Measurements from ENCODE around the gene PLCB2.

The PLCB2 gene

GRCh38 chr15:40307421-40308211 is at the start of gene PLCB2:
PLCB2 (minus strand) TSS chr15:40307935; CDS start chr15:40307672, 263 bp downstream.
- TF ChIP-seq CTCF (IDR thresholded peaks at IDR 0.05; ENCODE audit: low read depth, low read length), result peak; percentile 67
- Histone ChIP-seq H3K27me3 (ENCODE audit: insufficient read depth, low read depth, severe bottlenecking) (no peaks in the 10 kb centered on the region), H3K4me3 (ENCODE audit: low read depth, low read length) (peak within 1 kb of the TSS; percentile 38), H3K27ac (peak within 1 kb of the TSS; percentile 90), H3K36me3 (no peaks in the 10 kb centered on the region), H3K9me3 (ENCODE audit: severe bottlenecking) (no peaks in the 10 kb centered on the region)
- DNase-seq, result peak; percentile 95

GRCh38 chr15:40357246-40357645 is 49.5 kb upstream of the PLCB2 start:
- Histone ChIP-seq H3K36me3 (no peaks in the 10 kb centered on the region), H3K27me3 (ENCODE audit: insufficient read depth, low read depth, severe bottlenecking) (no peaks in the 10 kb centered on the region), H3K27ac (peak overlapping the region; percentile 86), H3K9me3 (ENCODE audit: severe bottlenecking) (no peaks in the 10 kb centered on the region), H3K4me3 (ENCODE audit: low read depth, low read length) (peak overlapping the region; percentile 48)
- no peak for TF ChIP-seq CTCF (IDR thresholded peaks at IDR 0.05; ENCODE audit: low read depth, low read length)
- no peak for DNase-seq

GRCh38 chr15:40355976-40356585 is 48.3 kb upstream of the PLCB2 start:
- H3K27me3 ChIP-seq (ENCODE audit: insufficient read depth, low read depth, severe bottlenecking), result no peaks in the 10 kb centered on the region
- no peak overlapping the region for H3K27ac ChIP-seq
- no peak for DNase-seq
- H3K9me3 ChIP-seq (ENCODE audit: severe bottlenecking), result no peaks in the 10 kb centered on the region
- no peak overlapping the region for H3K4me3 ChIP-seq (ENCODE audit: low read depth, low read length)
- no peaks in the 10 kb centered on the region for H3K36me3 ChIP-seq
- TF ChIP-seq CTCF (IDR thresholded peaks at IDR 0.05; ENCODE audit: low read depth, low read length), result no peak

- Histone ChIP-seq H3K9me3 (ENCODE audit: severe bottlenecking) (no peaks in the 10 kb centered on the region), H3K36me3 (no peaks in the 10 kb centered on the region), H3K27ac (peak overlapping the region; percentile 86), H3K4me3 (ENCODE audit: low read depth, low read length) (no peak overlapping the region), H3K27me3 (ENCODE audit: insufficient read depth, low read depth, severe bottlenecking) (no peaks in the 10 kb centered on the region)
- DNase-seq, result peak; percentile 85
- peak; percentile 94 for TF ChIP-seq CTCF (IDR thresholded peaks at IDR 0.05; ENCODE audit: low read depth, low read length)
Observed at GRCh38 chr15:40354408-40355171, 46.9 kb upstream of the PLCB2 start.

- Histone ChIP-seq H3K9me3 (ENCODE audit: severe bottlenecking) (no peaks in the 10 kb centered on the region), H3K27ac (peak overlapping the region; percentile 86), H3K27me3 (ENCODE audit: insufficient read depth, low read depth, severe bottlenecking) (no peaks in the 10 kb centered on the region), H3K36me3 (no peaks in the 10 kb centered on the region), H3K4me3 (ENCODE audit: low read depth, low read length) (no peak overlapping the region)
- DNase-seq, result no peak
- no peak for TF ChIP-seq CTCF (IDR thresholded peaks at IDR 0.05; ENCODE audit: low read depth, low read length)
Observed at GRCh38 chr15:40353697-40354096, 46.0 kb upstream of the PLCB2 start.
